Transverse colon (tissue), 4 donors: ENCODE measurements around the gene TBX3. TPM values are rescaled to one million over a fixed set of nuclear protein-coding genes. Genes with fewer than 3 reads are reported as not detected.

Experiments
- DNase-seq: peaks from one replicate; pipeline ENCODE4 v3.0.0-alpha.2; 2019
- H3K27ac ChIP-seq, 4 donors: fragments of 200-600 bp; sonication (generic); 2 replicates each; pipeline ENCODE4 v1.5.1; 2016 to 2018; ENCODE audit warnings: inconsistent platforms in 4 of 4
- H3K27me3 ChIP-seq: fragments of 200-600 bp; sonication (generic); 2 replicates; pipeline ENCODE4 v1.5.1; 2017; ENCODE audit warnings: inconsistent platforms
- H3K36me3 ChIP-seq, 4 donors: fragments of 200-600 bp; sonication (generic); 2 replicates each; pipeline ENCODE4 v1.5.1; 2017 to 2019; ENCODE audit warnings: inconsistent platforms in 4 of 4
- H3K4me1 ChIP-seq, 4 donors: fragments of 200-600 bp; sonication (generic); 2 replicates each; pipeline ENCODE4 v1.5.1; 2017 to 2020; ENCODE audit warnings: inconsistent platforms in 4 of 4
- H3K4me3 ChIP-seq, 4 donors: fragments of 200-600 bp; sonication (generic); 1 replicate in 1 of 4; 2 replicates in 3 of 4; pipeline versions ENCODE4 v1.5.1 to v1.6.1; 2017 to 2019; ENCODE audit warnings: inconsistent platforms in 4 of 4
- H3K9me3 ChIP-seq, 2 donors: fragments of 200-600 bp; sonication (generic); 2 replicates each; pipeline ENCODE4 v1.5.1; 2017 to 2019; ENCODE audit warnings: inconsistent platforms in 2 of 2
- CTCF ChIP-seq, 5 experiments: fragments of 200-600 bp in 3 of 5; fragments of 450-650 bp in 2 of 5; sonication (generic) in 3 of 5; IDR thresholded peaks; 1 replicate in 2 of 5; 2 replicates in 3 of 5; pipeline ENCODE4 v1.5.1; 2016 to 2017; ENCODE audit warnings: antibody characterized with exemption in 5 of 5, inconsistent platforms in 3 of 5, mild to moderate bottlenecking in 2 of 5, moderate library complexity in 1 of 5
- EP300 ChIP-seq: sonication (generic); formaldehyde crosslinking; IDR thresholded peaks from one replicate; pipeline ENCODE4 v1.6.1; 2017; ENCODE audit warnings: antibody characterized with exemption, low read depth
- POLR2A ChIP-seq: fragments of 450-650 bp; IDR thresholded peaks from one replicate; pipeline ENCODE4 v1.6.1; 2016; ENCODE audit warnings: antibody characterized with exemption, mild to moderate bottlenecking, moderate library complexity
- POLR2AphosphoS5 ChIP-seq, 3 donors: sonication (generic); formaldehyde crosslinking; IDR thresholded peaks; one replicate each; pipeline ENCODE4 v1.6.1; 2016; ENCODE audit warnings: antibody characterized with exemption in 3 of 3
- WGBS, 2 donors: methylation state at CpG; one replicate each; pipeline ENCODE4 v1.1.5; 2018; ENCODE audit warnings: low coverage in 1 of 2; 5-methylcytosine and 5-hydroxymethylcytosine counted together
- in situ Hi-C, 4 donors: fragments of 200-750 bp; cut with MboI; loops; one replicate each; pipeline versions ENCODE4 v1.15.0 to v1.15.1; 2017; ENCODE audit warnings: low sequenced_read_pairs in 3 of 4, low pct_ligation_motif_present in 1 of 4, low pct_unique_long_range_greater_than_20kb in 1 of 4
- intact Hi-C: fragments of 100-400 bp; cut with DNase I; formaldehyde crosslinking; loops from one replicate; pipeline ENCODE4 v1.15.1; 2023; ENCODE audit warnings: low total_unique reads
- total RNA-seq, 4 donors: library from RNA; depleted of rRNA; stranded (reverse); fragments of >200 nt; gene quantifications; one replicate each; pipeline ENCODE4 v1.1.0, GENCODE V29; 2016

Gene TBX3
- total RNA-seq, 4 donors from 2014 or later, result 2.8 to 11.9 (median 5.9) TPM

DNA sequence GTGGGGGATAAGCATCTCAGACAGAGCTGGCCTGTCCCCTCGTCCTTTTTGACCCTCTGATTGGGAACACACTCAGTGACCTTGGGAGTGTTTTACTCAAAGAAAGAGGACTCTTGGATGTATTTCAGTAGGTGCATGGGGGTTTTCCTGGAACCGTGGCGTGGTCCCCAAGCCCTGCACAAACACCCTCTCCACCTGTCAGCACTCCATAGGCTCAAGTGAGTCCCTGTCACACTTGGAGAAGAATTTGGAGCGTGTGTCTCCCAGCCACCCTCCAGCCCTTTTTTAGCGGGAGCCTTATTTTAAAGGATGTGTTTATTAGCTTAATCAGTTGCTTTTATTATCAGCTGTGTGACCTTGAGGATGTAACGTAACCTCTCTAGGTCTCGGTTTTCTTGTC is 37.3 kb upstream of the TBX3 start:
- no peak for DNase-seq
- H3K27me3 ChIP-seq, result no peaks in the 10 kb centered on the region
- H3K4me1 ChIP-seq, result no peaks in the 10 kb centered on the region
- WGBS, 2 donors, result 74 to 80% methylated on average over 4 to 7 of the region's 7 CpGs
- H3K36me3 ChIP-seq, result no peaks in the 10 kb centered on the region
- intact Hi-C loops (no loop called here), in situ Hi-C loops (no loop called here)
- no peak for TF ChIP-seq POLR2A
- TF ChIP-seq CTCF (IDR thresholded peaks at IDR 0.05), result no peak
- no peak for TF ChIP-seq POLR2AphosphoS5 (IDR thresholded peaks at IDR 0.05)
- TF ChIP-seq EP300, result no peak
- no peaks in the 10 kb centered on the region for H3K9me3 ChIP-seq
- no peak overlapping the region for H3K27ac ChIP-seq
- H3K4me3 ChIP-seq, result no peak overlapping the region

DNA sequence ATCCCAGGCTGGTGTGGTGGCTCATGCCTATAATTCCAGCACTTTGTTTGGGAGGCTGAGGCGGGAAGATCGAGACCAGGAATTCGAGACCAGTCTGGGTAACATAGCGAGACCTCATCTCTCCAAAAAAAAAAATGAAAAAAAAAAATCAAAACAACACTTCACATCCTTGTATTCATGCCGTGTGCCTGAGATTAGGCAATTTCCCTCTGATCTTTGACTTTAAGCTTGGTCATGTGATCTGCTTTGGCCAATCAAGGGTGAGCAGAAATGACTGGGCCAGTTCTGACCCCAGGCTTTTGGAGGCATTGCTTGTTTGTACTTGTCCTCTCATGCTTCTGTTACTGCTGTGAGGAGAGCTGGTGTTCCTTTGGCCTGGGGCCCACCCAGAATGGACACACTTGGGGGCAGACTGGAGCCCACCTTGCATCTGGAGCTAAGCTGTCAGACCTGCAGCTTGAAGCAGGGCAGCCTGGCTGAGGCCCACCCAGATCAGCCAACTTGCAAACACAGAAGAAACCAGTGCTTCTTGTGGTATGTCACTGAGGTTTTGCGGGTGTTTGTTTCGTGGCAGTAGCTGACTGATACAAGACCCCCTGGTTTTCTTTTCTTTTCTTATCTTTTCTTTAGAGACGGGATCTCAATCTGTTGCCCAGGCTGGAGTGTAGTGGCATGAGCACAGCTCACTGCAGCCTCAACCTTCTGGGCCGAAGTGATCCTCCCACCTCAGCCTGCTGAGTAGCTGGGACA is 29.7 kb upstream of the TBX3 start:
- no peaks in the 10 kb centered on the region for H3K4me1 ChIP-seq
- no peak overlapping the region for H3K4me3 ChIP-seq
- peaks cover 30% of the 10 kb centered on the region for H3K27me3 ChIP-seq
- intact Hi-C loops (no loop called here), in situ Hi-C loops (no loop called here)
- peaks cover 0 to 4% of the 10 kb centered on the region in 2 donors for H3K9me3 ChIP-seq
- H3K36me3 ChIP-seq, result no peaks in the 10 kb centered on the region
- no peak for DNase-seq
- H3K27ac ChIP-seq, result no peak overlapping the region
- 88 to 90% methylated on average over 2 to 9 of the region's 9 CpGs for WGBS, 2 donors
- no peak for TF ChIP-seq EP300
- no peak for TF ChIP-seq CTCF (IDR thresholded peaks at IDR 0.05)
- TF ChIP-seq POLR2A, result no peak
- no peak for TF ChIP-seq POLR2AphosphoS5 (IDR thresholded peaks at IDR 0.05)

GRCh38 chr12:114711689-114712152 is 27.7 kb upstream of the TBX3 start:
- Histone ChIP-seq H3K36me3 (no peaks in the 10 kb centered on the region), H3K27me3 (peaks cover 30% of the 10 kb centered on the region), H3K9me3 (peaks cover 0 to 4% of the 10 kb centered on the region in 2 donors), H3K4me1 (no peaks in the 10 kb centered on the region), H3K4me3 (no peak overlapping the region), H3K27ac (no peak overlapping the region)
- in situ Hi-C loops (no loop called here), intact Hi-C loops (no loop called here)
- no peak for TF ChIP-seq CTCF (IDR thresholded peaks at IDR 0.05)
- no peak for TF ChIP-seq EP300
- TF ChIP-seq POLR2A, result no peak
- no peak for TF ChIP-seq POLR2AphosphoS5 (IDR thresholded peaks at IDR 0.05)
- 22% methylated on average over 4 of the region's 4 CpGs; no CpG with 5 or more reads in 1 of the 2 donors for WGBS, 2 donors
- no peak for DNase-seq

GRCh38 chr12:114710151-114710550 is 26.2 kb upstream of the TBX3 start:
- Histone ChIP-seq H3K4me3 (no peak overlapping the region), H3K36me3 (no peaks in the 10 kb centered on the region), H3K27ac (no peak overlapping the region), H3K4me1 (no peaks in the 10 kb centered on the region), H3K9me3 (peaks cover 0 to 4% of the 10 kb centered on the region in 2 donors), H3K27me3 (peaks cover 32% of the 10 kb centered on the region)
- in situ Hi-C loops, result no loop called here
- WGBS, 2 donors, result 40 to 51% methylated on average over 5 to 7 of the region's 7 CpGs
- TF ChIP-seq EP300, result no peak
- no peak for TF ChIP-seq POLR2A
- TF ChIP-seq CTCF (IDR thresholded peaks at IDR 0.05), result no peak
- TF ChIP-seq POLR2AphosphoS5 (IDR thresholded peaks at IDR 0.05), result no peak
- intact Hi-C loops, result no loop called here
- DNase-seq, result no peak
